Smooth muscle cell (in vitro differentiated cells): ENCODE results near the gene SETMAR. TPM values are rescaled to one million over a fixed set of nuclear protein-coding genes. Genes with fewer than 3 reads are reported as not detected.
"Not testable (repeated sequence)": the region's sequence is repeated elsewhere in the genome, so short reads cannot be mapped to it uniquely, and the experiment has no call there.

ENCODE experiments used
- DNase-seq: peaks from one replicate; lab custom pipeline; 2025; ENCODE audit not compliant: unreplicated experiment; lab: John Stamatoyannopoulos, UW
- H2AFZ ChIP-seq: fragments of 200-600 bp; sonication (generic); 2 replicates; pipeline ENCODE4 v1.6.0; 2016; ENCODE audit warnings: antibody characterized with exemption, low read depth, mild to moderate bottlenecking
- H3F3A ChIP-seq: fragments of 200-600 bp; sonication (generic); 2 replicates; pipeline ENCODE4 v1.6.0; 2017; ENCODE audit warnings: antibody characterized with exemption, low read depth
- H3K27ac ChIP-seq: fragments of 200-600 bp; sonication (generic); 2 replicates; pipeline ENCODE4 v1.5.1; 2016; ENCODE audit warnings: low read depth, mild to moderate bottlenecking
- H3K27me3 ChIP-seq: fragments of 200-600 bp; sonication (generic); 2 replicates; pipeline ENCODE4 v1.6.1; 2016; ENCODE audit warnings: low read depth, mild to moderate bottlenecking
- H3K36me3 ChIP-seq: fragments of 200-600 bp; sonication (generic); 2 replicates; pipeline ENCODE4 v1.5.1; 2016; ENCODE audit warnings: low read depth
- H3K4me1 ChIP-seq: fragments of 200-600 bp; sonication (generic); 2 replicates; pipeline ENCODE4 v1.5.1; 2016; ENCODE audit warnings: low read depth
- H3K4me2 ChIP-seq: fragments of 200-600 bp; sonication (generic); 2 replicates; pipeline ENCODE4 v1.6.0; 2016; ENCODE audit warnings: mild to moderate bottlenecking
- H3K4me3 ChIP-seq: fragments of 200-600 bp; sonication (generic); 2 replicates; pipeline ENCODE4 v1.5.1; 2016; ENCODE audit warnings: mild to moderate bottlenecking
- H3K79me2 ChIP-seq: fragments of 200-600 bp; sonication (generic); 2 replicates; pipeline ENCODE4 v1.6.0; 2016; ENCODE audit warnings: low read depth, mild to moderate bottlenecking
- H3K9ac ChIP-seq: fragments of 200-600 bp; sonication (generic); 2 replicates; pipeline ENCODE4 v1.6.0; 2016; ENCODE audit warnings: low read depth
- H3K9me3 ChIP-seq: fragments of 200-600 bp; sonication (generic); replicated peaks from 2 replicates; pipeline ENCODE4 v1.5.1; 2016; ENCODE audit warnings: low read depth
- H4K20me1 ChIP-seq: fragments of 200-600 bp; sonication (generic); 2 replicates; pipeline ENCODE4 v1.6.0; 2016; ENCODE audit warnings: low read depth
- CTCF ChIP-seq: fragments of 200-600 bp; sonication (generic); IDR thresholded peaks from 2 replicates; pipeline ENCODE4 v1.5.1; 2017; ENCODE audit warnings: borderline replicate concordance, mild to moderate bottlenecking, antibody characterized with exemption; ENCODE audit not compliant: insufficient read depth, poor library complexity, severe bottlenecking
- WGBS: methylation state at CpG from one replicate; pipeline ENCODE4 v1.1.7; 2016; ENCODE audit warnings: low lambda C conversion rate; 5-methylcytosine and 5-hydroxymethylcytosine counted together
- polyA plus RNA-seq: library from polyadenylated mRNA; unstranded; fragments of >200 nt; fragmentation: Nextera tagmentation; extraction: Ambion mirVana; gene quantifications from 2 replicates; pipeline ENCODE4 v1.2.1, GENCODE V29; 2016
- total RNA-seq: library from RNA; depleted of rRNA; stranded (reverse); fragments of >200 nt; gene quantifications from 2 replicates; pipeline ENCODE4 v1.2.3, GENCODE V29; 2014

The SETMAR gene
- total and polyA plus RNA-seq, 2 experiments from 2014 or later = 7.8 to 12.9 TPM

- no peaks in the 10 kb centered on the region for H3K4me1 ChIP-seq
These were observed 20.3 kb downstream of the SETMAR start for GRCh38 chr3:4323246-4324027.

GRCh38 chr3:4326868-4327267 is 23.7 kb downstream of the SETMAR start:
- Histone ChIP-seq H3F3A (no peaks in the 10 kb centered on the region), H3K27ac (no peak overlapping the region), H3K79me2 (no peaks in the 10 kb centered on the region), H4K20me1 (no peaks in the 10 kb centered on the region), H3K4me3 (no peak overlapping the region), H3K4me1 (no peaks in the 10 kb centered on the region), H3K36me3 (no peaks in the 10 kb centered on the region), H3K9ac (no peak overlapping the region), H2AFZ (no peak overlapping the region), H3K4me2 (no peak overlapping the region), H3K27me3 (no peaks in the 10 kb centered on the region), H3K9me3 (no peaks in the 10 kb centered on the region)
- WGBS = 88% methylated on average over 1 of the region's 1 CpG
- no peak for DNase-seq
- no peak for TF ChIP-seq CTCF

More at GRCh38 chr3:4323246-4324027, 20.3 kb downstream of the SETMAR start:
- no peak overlapping the region for H3K9ac ChIP-seq
- no peak overlapping the region for H3K4me3 ChIP-seq
- H3K27me3 ChIP-seq = no peaks in the 10 kb centered on the region
- H3K27ac ChIP-seq = no peak overlapping the region
- H3K9me3 ChIP-seq = no peaks in the 10 kb centered on the region
- DNase-seq = no peak
- no peak overlapping the region for H3K4me2 ChIP-seq
- no peaks in the 10 kb centered on the region for H3K36me3 ChIP-seq
- TF ChIP-seq CTCF = no peak
- WGBS = 77% methylated on average over 3 of the region's 3 CpGs
- no peak overlapping the region for H2AFZ ChIP-seq
- no peaks in the 10 kb centered on the region for H3K79me2 ChIP-seq
- peaks cover 3% of the 10 kb centered on the region for H3F3A ChIP-seq
- H4K20me1 ChIP-seq = no peaks in the 10 kb centered on the region

GRCh38 chr3:4329806-4330205 is 26.6 kb downstream of the SETMAR start:
- H3K79me2 ChIP-seq, H3K9ac ChIP-seq, H3F3A ChIP-seq: not testable (repeated sequence)

GRCh38 chr3:4332111-4332510 is 28.9 kb downstream of the SETMAR start:
- no peaks in the 10 kb centered on the region for H3K4me1 ChIP-seq
- H3K79me2 ChIP-seq = no peaks in the 10 kb centered on the region
- 91% methylated on average over 1 of the region's 1 CpG for WGBS
- no peak overlapping the region for H3K4me3 ChIP-seq
- H3K36me3 ChIP-seq = no peaks in the 10 kb centered on the region
- H3K9me3 ChIP-seq = no peaks in the 10 kb centered on the region
- no peak overlapping the region for H2AFZ ChIP-seq
- no peaks in the 10 kb centered on the region for H3F3A ChIP-seq
- H3K27ac ChIP-seq = no peak overlapping the region
- no peak for DNase-seq
- H3K9ac ChIP-seq = no peak overlapping the region
- H3K4me2 ChIP-seq = no peak overlapping the region
- no peak for TF ChIP-seq CTCF
- H3K27me3 ChIP-seq = no peaks in the 10 kb centered on the region
- no peaks in the 10 kb centered on the region for H4K20me1 ChIP-seq

More at GRCh38 chr3:4329806-4330205, 26.6 kb downstream of the SETMAR start:
- H3K4me3 ChIP-seq, H3K27me3 ChIP-seq, H3K36me3 ChIP-seq, H3K4me1 ChIP-seq, H3K9me3 ChIP-seq, H2AFZ ChIP-seq, H3K27ac ChIP-seq, H3K4me2 ChIP-seq, H4K20me1 ChIP-seq, DNase-seq: not testable (repeated sequence)
